K562 (cell line): Measurements from ENCODE around the gene NUDT5. TPM values are rescaled to one million over a fixed set of nuclear protein-coding genes. Genes with fewer than 3 reads are reported as not detected.

Experiments
- ARID1B ChIP-seq: fragments of 450-650 bp; IDR thresholded peaks from 2 replicates; pipeline ENCODE4 v1.6.1; 2016; ENCODE audit warnings: antibody characterized with exemption, mild to moderate bottlenecking, inconsistent platforms
- FUS ChIP-seq: fragments of 200-400 bp; formaldehyde crosslinking; optimal IDR thresholded peaks from 2 replicates; pipeline ENCODE3; 2017; ENCODE audit warnings: low read depth, low read length
- IRF2 ChIP-seq: sonication (generic); formaldehyde crosslinking; IDR thresholded peaks from 2 replicates; pipeline ENCODE4 v1.8.1; 2022; ENCODE audit warnings: mild to moderate bottlenecking, missing genetic modification reagents
- KDM2B ChIP-seq: fragments of 250-450 bp; sonication (Bioruptor Pico); IDR thresholded peaks from 2 replicates; pipeline ENCODE4 v1.8.0; 2021; ENCODE audit warnings: mild to moderate bottlenecking, moderate library complexity
- MAFK ChIP-seq: IDR thresholded peaks from 2 replicates; pipeline ENCODE4 v1.6.1; 2011; ENCODE audit warnings: low read length, improper control_type of control experiment
- MEF2A ChIP-seq: IDR thresholded peaks from 2 replicates; pipeline ENCODE4 v1.6.1; 2011; ENCODE audit warnings: low read depth, mild to moderate bottlenecking, low read length, moderate library complexity; ENCODE audit not compliant: control insufficient read depth
- NR3C1 ChIP-seq: sonication (generic); formaldehyde crosslinking; IDR thresholded peaks from 2 replicates; pipeline ENCODE4 v1.8.1; 2022; ENCODE audit warnings: missing genetic modification reagents
- PTBP1 ChIP-seq: fragments of 200-400 bp; formaldehyde crosslinking; IDR thresholded peaks from 2 replicates; pipeline ENCODE4 v1.6.1; 2017; ENCODE audit warnings: low read depth, low read length
- SAFB2 ChIP-seq: fragments of 200-400 bp; formaldehyde crosslinking; IDR thresholded peaks from 2 replicates; pipeline ENCODE4 v1.6.1; 2018; ENCODE audit warnings: borderline replicate concordance, low read length, low read depth, moderate library complexity; ENCODE audit not compliant: severe bottlenecking
- XRCC5 ChIP-seq: fragments of 200-400 bp; formaldehyde crosslinking; IDR thresholded peaks from 2 replicates; pipeline ENCODE4 v1.6.1; 2017; ENCODE audit warnings: low read depth, mild to moderate bottlenecking, low read length
- ZNF12 ChIP-seq: sonication (generic); formaldehyde crosslinking; IDR thresholded peaks from 2 replicates; pipeline ENCODE4 v1.4.0; 2020; ENCODE audit warnings: mild to moderate bottlenecking, missing genetic modification reagents
- ZNF124 ChIP-seq: sonication (generic); formaldehyde crosslinking; IDR thresholded peaks from 2 replicates; pipeline ENCODE4 v1.8.1; 2022; ENCODE audit warnings: missing genetic modification reagents
- ZNF239 ChIP-seq: fragments of 250-450 bp; sonication (Bioruptor Pico); IDR thresholded peaks from 2 replicates; pipeline ENCODE4 v1.4.0; 2020; ENCODE audit warnings: mild to moderate bottlenecking
- ZNF551 ChIP-seq: fragments of 250-450 bp; sonication (Bioruptor Pico); IDR thresholded peaks from 2 replicates; pipeline ENCODE4 v1.5.0; 2021; ENCODE audit warnings: mild to moderate bottlenecking, moderate library complexity
- polyA plus RNA-seq, 8 experiments: library from polyadenylated mRNA; depleted of rRNA in 4 of 8; stranded (reverse) in 5 of 8; unstranded in 3 of 8; fragments of >200 nt; fragmentation: Nextera tagmentation in 2 of 8; fragmentation: Illumina TruSeq in 1 of 8; extraction: Ambion mirVana in 2 of 8; extraction: Trizol in 1 of 8; gene quantifications; 2 replicates each; pipeline versions ENCODE4 v1.2.1 to v1.2.3, GENCODE V29; 2011 to 2014; ENCODE audit warnings: inconsistent platforms in 1 of 8, missing spikeins in 1 of 8
- total RNA-seq, 7 experiments: library from RNA; depleted of rRNA in 6 of 7; stranded (reverse); fragments of >200 nt in 6 of 7; fragmentation: Illumina TruSeq in 2 of 7; extraction: Trizol in 2 of 7; gene quantifications; 2 replicates each; pipeline versions ENCODE4 v1.2.1 to v1.2.3, GENCODE V29; 2011 to 2021; ENCODE audit warnings: low replicate concordance in 1 of 7
- TF ChIP-seq, protein P1 (sequence below): sonication (generic); formaldehyde crosslinking; IDR thresholded peaks from 2 replicates; pipeline ENCODE4 v1.8.0; 2022; ENCODE audit warnings: mild to moderate bottlenecking, low read depth, missing genetic modification reagents
- TF ChIP-seq, protein P2 (sequence below): fragments of 250-450 bp; sonication (Bioruptor Pico); IDR thresholded peaks from 2 replicates; pipeline ENCODE4 v1.9.0; 2021; ENCODE audit warnings: mild to moderate bottlenecking, inconsistent platforms
- TF ChIP-seq, protein P3 (sequence below): fragments of 450-650 bp; IDR thresholded peaks from 2 replicates; pipeline ENCODE4 v1.7.0; 2016; ENCODE audit warnings: borderline replicate concordance
- TF ChIP-seq, protein P4 (sequence below): fragments of 450-650 bp; formaldehyde crosslinking; IDR thresholded peaks from 2 replicates; pipeline ENCODE4 v1.4.0; 2022; ENCODE audit warnings: mild to moderate bottlenecking, moderate library complexity
- TF ChIP-seq, protein P5 (sequence below), 2 experiments: fragments of 250-450 bp in 1 of 2; fragments of 450-650 bp in 1 of 2; sonication (Bioruptor Pico) in 1 of 2; IDR thresholded peaks; 2 replicates each; pipeline versions ENCODE4 v1.6.1 to v1.8.0; 2016 to 2021; ENCODE audit warnings: mild to moderate bottlenecking in 2 of 2, moderate library complexity in 2 of 2, missing compliant biosample characterization in 1 of 2, missing genetic modification characterization in 1 of 2

Gene NUDT5
- total and polyA plus RNA-seq, 9 of the 15 experiments (the other 6 are each of a cell fraction or from before 2014, with no cell fraction given): 87.7 to 422 (median 186) TPM

DNA sequence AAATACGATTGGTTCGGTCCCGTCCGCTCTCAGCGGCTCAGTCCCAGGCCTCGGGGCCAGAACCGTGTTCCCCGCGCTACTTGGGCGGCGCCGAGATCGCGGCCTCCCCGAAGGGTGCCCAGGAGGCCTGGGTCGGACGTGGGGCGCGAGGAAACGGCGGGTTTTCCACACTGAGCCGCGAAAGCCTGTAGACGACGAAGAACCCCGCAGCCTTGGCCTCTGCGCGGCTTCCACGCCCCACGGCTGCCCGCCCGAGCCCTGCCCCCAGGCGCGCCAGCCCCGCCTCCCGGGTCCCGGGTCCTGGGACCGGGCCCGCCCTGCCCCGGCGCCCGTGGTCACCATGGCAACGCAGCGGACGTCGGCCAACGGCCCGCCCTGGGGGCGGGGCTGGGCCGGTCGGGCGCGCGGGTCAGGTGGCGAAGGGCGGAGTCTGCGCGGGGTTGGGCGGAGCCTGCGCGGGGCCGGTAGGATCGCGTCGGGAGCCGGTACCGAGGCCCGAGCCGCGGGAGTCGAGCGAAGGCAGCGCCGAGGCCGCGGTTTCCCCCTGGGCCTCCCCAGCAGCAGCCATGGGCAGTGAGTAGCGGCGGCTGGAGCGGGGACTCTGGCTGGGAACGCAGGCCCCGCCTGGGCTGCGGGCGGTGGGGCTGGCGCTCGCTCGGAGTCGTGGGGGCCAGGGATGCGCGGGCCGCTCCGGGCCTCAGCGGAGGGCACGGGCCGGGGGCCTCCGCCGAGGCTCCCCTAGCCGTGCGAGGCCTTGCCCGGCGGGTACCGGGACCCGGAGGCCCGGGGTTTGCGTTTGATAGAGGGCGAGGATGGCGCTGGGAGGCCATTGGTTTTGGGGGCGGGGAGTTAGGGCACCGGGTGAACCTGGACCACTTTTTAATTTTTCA lies 66.2 kb downstream of the NUDT5 start, which contains the start of gene SEC61A2 (continued):
- TF ChIP-seq, protein P1, sequence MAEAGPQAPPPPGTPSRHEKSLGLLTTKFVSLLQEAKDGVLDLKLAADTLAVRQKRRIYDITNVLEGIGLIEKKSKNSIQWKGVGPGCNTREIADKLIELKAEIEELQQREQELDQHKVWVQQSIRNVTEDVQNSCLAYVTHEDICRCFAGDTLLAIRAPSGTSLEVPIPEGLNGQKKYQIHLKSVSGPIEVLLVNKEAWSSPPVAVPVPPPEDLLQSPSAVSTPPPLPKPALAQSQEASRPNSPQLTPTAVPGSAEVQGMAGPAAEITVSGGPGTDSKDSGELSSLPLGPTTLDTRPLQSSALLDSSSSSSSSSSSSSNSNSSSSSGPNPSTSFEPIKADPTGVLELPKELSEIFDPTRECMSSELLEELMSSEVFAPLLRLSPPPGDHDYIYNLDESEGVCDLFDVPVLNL (CRISPR knock-in tag): no peak
- TF ChIP-seq XRCC5 (no peak), ZNF551 (CRISPR knock-in tag) (no peak), ZNF12 (0 out of 2 replicates have a peak, but pooled peaks have one; percentile 26), ZNF124 (CRISPR knock-in tag) (no peak), MEF2A (no peak), MAFK (no peak), PTBP1 (no peak), NR3C1 (CRISPR knock-in tag) (no peak), SAFB2 (no peak), IRF2 (no peak), ARID1B (no peak), ZNF239 (CRISPR knock-in tag) (no peak), KDM2B (CRISPR knock-in tag) (no peak), FUS (peak; percentile 89)
- TF ChIP-seq, protein P2, sequence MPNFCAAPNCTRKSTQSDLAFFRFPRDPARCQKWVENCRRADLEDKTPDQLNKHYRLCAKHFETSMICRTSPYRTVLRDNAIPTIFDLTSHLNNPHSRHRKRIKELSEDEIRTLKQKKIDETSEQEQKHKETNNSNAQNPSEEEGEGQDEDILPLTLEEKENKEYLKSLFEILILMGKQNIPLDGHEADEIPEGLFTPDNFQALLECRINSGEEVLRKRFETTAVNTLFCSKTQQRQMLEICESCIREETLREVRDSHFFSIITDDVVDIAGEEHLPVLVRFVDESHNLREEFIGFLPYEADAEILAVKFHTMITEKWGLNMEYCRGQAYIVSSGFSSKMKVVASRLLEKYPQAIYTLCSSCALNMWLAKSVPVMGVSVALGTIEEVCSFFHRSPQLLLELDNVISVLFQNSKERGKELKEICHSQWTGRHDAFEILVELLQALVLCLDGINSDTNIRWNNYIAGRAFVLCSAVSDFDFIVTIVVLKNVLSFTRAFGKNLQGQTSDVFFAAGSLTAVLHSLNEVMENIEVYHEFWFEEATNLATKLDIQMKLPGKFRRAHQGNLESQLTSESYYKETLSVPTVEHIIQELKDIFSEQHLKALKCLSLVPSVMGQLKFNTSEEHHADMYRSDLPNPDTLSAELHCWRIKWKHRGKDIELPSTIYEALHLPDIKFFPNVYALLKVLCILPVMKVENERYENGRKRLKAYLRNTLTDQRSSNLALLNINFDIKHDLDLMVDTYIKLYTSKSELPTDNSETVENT: no peak
- TF ChIP-seq, protein P3, sequence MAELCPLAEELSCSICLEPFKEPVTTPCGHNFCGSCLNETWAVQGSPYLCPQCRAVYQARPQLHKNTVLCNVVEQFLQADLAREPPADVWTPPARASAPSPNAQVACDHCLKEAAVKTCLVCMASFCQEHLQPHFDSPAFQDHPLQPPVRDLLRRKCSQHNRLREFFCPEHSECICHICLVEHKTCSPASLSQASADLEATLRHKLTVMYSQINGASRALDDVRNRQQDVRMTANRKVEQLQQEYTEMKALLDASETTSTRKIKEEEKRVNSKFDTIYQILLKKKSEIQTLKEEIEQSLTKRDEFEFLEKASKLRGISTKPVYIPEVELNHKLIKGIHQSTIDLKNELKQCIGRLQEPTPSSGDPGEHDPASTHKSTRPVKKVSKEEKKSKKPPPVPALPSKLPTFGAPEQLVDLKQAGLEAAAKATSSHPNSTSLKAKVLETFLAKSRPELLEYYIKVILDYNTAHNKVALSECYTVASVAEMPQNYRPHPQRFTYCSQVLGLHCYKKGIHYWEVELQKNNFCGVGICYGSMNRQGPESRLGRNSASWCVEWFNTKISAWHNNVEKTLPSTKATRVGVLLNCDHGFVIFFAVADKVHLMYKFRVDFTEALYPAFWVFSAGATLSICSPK: no peak
- TF ChIP-seq, protein P4, sequence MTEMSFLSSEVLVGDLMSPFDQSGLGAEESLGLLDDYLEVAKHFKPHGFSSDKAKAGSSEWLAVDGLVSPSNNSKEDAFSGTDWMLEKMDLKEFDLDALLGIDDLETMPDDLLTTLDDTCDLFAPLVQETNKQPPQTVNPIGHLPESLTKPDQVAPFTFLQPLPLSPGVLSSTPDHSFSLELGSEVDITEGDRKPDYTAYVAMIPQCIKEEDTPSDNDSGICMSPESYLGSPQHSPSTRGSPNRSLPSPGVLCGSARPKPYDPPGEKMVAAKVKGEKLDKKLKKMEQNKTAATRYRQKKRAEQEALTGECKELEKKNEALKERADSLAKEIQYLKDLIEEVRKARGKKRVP (CRISPR knock-in tag): 0 out of 2 replicates have a peak, but pooled peaks have one; percentile 37
- TF ChIP-seq, protein P5, sequence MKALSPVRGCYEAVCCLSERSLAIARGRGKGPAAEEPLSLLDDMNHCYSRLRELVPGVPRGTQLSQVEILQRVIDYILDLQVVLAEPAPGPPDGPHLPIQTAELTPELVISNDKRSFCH (CRISPR knock-in tag; IDR thresholded peaks at IDR 0.05): no peak
- TF ChIP-seq, protein P5 (tag; IDR thresholded peaks at IDR 0.05): no peak
